ENCODE measurements around the gene BUD31.

DNA sequence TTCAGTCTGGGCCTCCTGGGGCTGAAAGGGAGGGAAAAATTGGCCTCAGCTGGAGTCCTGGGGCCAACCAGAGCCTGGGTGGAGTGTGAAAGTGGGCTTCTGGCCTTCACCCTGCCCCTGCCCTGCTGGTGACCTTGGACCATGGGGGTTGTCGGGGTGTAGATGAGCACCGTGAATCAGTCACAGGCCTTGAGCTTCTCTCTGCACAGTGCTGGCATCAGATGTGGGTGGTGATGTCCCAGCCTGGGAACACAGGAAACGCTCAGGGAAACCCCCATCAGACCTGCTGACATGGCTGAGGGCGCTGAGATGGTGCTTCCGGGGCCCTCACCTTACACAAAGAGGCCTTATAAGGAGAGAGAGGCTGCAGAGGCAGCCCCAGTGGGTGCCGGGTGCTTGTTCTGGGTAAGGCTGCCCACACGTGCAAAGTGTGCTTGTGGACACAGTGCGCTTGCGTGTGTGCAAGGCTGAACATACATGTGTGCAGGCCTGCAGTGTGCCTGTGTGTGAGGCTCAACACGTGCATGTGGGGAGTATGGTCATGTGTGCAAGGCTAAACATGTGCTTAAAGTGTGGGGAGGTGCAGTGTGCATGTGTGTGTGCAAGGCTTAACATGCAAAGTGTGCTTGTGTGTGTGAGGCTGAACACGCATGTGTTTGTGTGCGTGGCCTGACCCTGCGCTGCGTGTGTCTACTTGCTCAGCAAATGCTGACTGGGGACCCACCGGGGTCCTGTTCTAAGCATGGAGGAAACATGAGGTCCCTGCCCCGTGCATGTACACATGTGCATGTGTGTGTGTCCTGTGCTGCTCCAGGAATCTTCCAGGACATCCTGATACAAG, 27.7 kb upstream of the BUD31 start:
- TF ChIP-seq, protein P1, sequence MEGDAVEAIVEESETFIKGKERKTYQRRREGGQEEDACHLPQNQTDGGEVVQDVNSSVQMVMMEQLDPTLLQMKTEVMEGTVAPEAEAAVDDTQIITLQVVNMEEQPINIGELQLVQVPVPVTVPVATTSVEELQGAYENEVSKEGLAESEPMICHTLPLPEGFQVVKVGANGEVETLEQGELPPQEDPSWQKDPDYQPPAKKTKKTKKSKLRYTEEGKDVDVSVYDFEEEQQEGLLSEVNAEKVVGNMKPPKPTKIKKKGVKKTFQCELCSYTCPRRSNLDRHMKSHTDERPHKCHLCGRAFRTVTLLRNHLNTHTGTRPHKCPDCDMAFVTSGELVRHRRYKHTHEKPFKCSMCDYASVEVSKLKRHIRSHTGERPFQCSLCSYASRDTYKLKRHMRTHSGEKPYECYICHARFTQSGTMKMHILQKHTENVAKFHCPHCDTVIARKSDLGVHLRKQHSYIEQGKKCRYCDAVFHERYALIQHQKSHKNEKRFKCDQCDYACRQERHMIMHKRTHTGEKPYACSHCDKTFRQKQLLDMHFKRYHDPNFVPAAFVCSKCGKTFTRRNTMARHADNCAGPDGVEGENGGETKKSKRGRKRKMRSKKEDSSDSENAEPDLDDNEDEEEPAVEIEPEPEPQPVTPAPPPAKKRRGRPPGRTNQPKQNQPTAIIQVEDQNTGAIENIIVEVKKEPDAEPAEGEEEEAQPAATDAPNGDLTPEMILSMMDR (IDR thresholded peaks at IDR 0.05; ENCODE audit: insufficient read depth, low read length, poor library complexity, severe bottlenecking), result no peak
- no peak for TF ChIP-seq EZH2phosphoT487 (conservative IDR thresholded peaks at IDR 0.05; ENCODE audit: low read length)

Data from SU-DHL-6 (cell line).